Fibroblast of mammary gland (primary cell): ENCODE results near the gene FRS3.

Source experiments
- DNase-seq: peaks from one replicate; pipeline ENCODE4 v3.0.0-alpha.2; 2010; ENCODE audit warnings: low read depth
- H3K4me3 ChIP-seq: 2 replicates; pipeline ENCODE4 v1.5.1; 2011; ENCODE audit warnings: low read depth, mild to moderate bottlenecking, low read length, moderate library complexity; ENCODE audit not compliant: control insufficient read depth
- CTCF ChIP-seq: conservative IDR thresholded peaks from 2 replicates; pipeline ENCODE4 v1.5.1; 2011; ENCODE audit warnings: low read depth, low read length, inconsistent platforms; ENCODE audit not compliant: control insufficient read depth, insufficient read depth

The FRS3 gene

GRCh38 chr6:41750374-41750773 is 29.3 kb downstream of the FRS3 start:
- no peak for DNase-seq
- TF ChIP-seq CTCF = no peak
- H3K4me3 ChIP-seq = no peak overlapping the region

GRCh38 chr6:41748542-41748941 is 31.2 kb downstream of the FRS3 start:
- DNase-seq = no peak
- TF ChIP-seq CTCF = no peak
- no peak overlapping the region for H3K4me3 ChIP-seq

GRCh38 chr6:41748102-41748477 is 31.6 kb downstream of the FRS3 start:
- no peak overlapping the region for H3K4me3 ChIP-seq
- no peak for DNase-seq
- no peak for TF ChIP-seq CTCF

GRCh38 chr6:41747256-41748101 is 32.2 kb downstream of the FRS3 start, which contains the start of gene PGC:
TSS of gene PGC (minus strand) at chr6:41747397. CDS start at chr6:41747334, 63 bp downstream.
- no peak for DNase-seq
- TF ChIP-seq CTCF = no peak

GRCh38 chr6:41746107-41746506 is 33.6 kb downstream of the FRS3 start:
- DNase-seq = no peak
- TF ChIP-seq CTCF = no peak
- no peak overlapping the region for H3K4me3 ChIP-seq

More at GRCh38 chr6:41747256-41748101, 32.2 kb downstream of the FRS3 start, which contains the start of gene PGC:
- H3K4me3 ChIP-seq = no peak within 1 kb of the TSS

- no peak for DNase-seq
- no peak for TF ChIP-seq CTCF
- no peak overlapping the region for H3K4me3 ChIP-seq
Observed at GRCh38 chr6:41744236-41744787, 35.4 kb downstream of the FRS3 start.
